SK-N-SH (cell line): ENCODE data around the gene AQP9. TPM values are rescaled to one million over a fixed set of nuclear protein-coding genes. Genes with fewer than 3 reads are reported as not detected.
A peak's percentile ranks its signal among the peaks of the same experiment; 100 is the strongest.
"Not testable (repeated sequence)": the region's sequence is repeated elsewhere in the genome, so short reads cannot be mapped to it uniquely, and the experiment has no call there.

Source experiments
- CTCF ChIA-PET: fragments of 300-600, 350-600 bp; formaldehyde crosslinking; extraction: SDS; loops from one replicate; lab custom pipeline; 2021; lab: Yijun Ruan, JAX
- POLR2A ChIA-PET: fragments of 350-600 bp; sonication (Branson Sonifier 250); formaldehyde crosslinking; extraction: SDS; loops from one replicate; lab custom pipeline; 2020; ENCODE audit warnings: antibody characterized with exemption, inconsistent platforms; lab: Yijun Ruan, JAX
- DNase-seq: peaks from one replicate; pipeline ENCODE4 v3.0.0; 2012
- H2AFZ ChIP-seq: fragments of 200-600 bp; sonication (generic); 2 replicates; pipeline ENCODE4 v1.8.1; 2016; ENCODE audit warnings: antibody characterized with exemption, mild to moderate bottlenecking, low read depth
- H3F3A ChIP-seq: fragments of 200-600 bp; sonication (generic); replicated peaks from 2 replicates; pipeline ENCODE3; 2016; ENCODE audit warnings: antibody characterized with exemption, mild to moderate bottlenecking; ENCODE audit not compliant: insufficient read depth
- H3K27ac ChIP-seq, 2 experiments: fragments of 200-500 bp in 1 of 2; fragments of 200-600 bp in 1 of 2; sonication (Bioruptor generic) in 1 of 2; sonication (generic), shearing (Covaris generic) in 1 of 2; 2 replicates each; pipeline versions ENCODE4 v1.5.1 to v1.6.1; 2014 to 2016; ENCODE audit warnings: low read depth in 2 of 2, inconsistent platforms in 1 of 2, low read length in 1 of 2, mild to moderate bottlenecking in 1 of 2, mixed read lengths in 1 of 2
- H3K27me3 ChIP-seq: fragments of 200-600 bp; sonication (generic), shearing (Covaris generic); 2 replicates; pipeline ENCODE4 v1.6.1; 2016; ENCODE audit warnings: mixed run types; ENCODE audit not compliant: insufficient read depth
- H3K36me3 ChIP-seq, 2 experiments: fragments of 200-500 bp in 1 of 2; fragments of 200-600 bp in 1 of 2; sonication (Bioruptor generic) in 1 of 2; sonication (generic) in 1 of 2; replicated peaks in 1 of 2; 2 replicates each; pipeline versions ENCODE3 to v1.5.1; 2014 to 2016; ENCODE audit warnings: low read length in 1 of 2, mild to moderate bottlenecking in 1 of 2; ENCODE audit not compliant: insufficient read depth in 2 of 2, control insufficient read depth in 1 of 2
- H3K4me1 ChIP-seq, 2 experiments: fragments of 200-500 bp in 1 of 2; fragments of 200-600 bp in 1 of 2; sonication (Bioruptor generic) in 1 of 2; sonication (generic), shearing (Covaris generic) in 1 of 2; 2 replicates each; pipeline versions ENCODE4 v1.5.1 to v1.6.1; 2014 to 2016; ENCODE audit warnings: low read depth in 1 of 2, low read length in 1 of 2, mixed run types in 1 of 2; ENCODE audit not compliant: insufficient read depth in 2 of 2, control insufficient read depth in 1 of 2
- H3K4me2 ChIP-seq: fragments of 200-600 bp; sonication (generic), shearing (Covaris generic); 2 replicates; pipeline ENCODE4 v1.6.1; 2017; ENCODE audit warnings: mixed run types
- H3K4me3 ChIP-seq, 2 experiments: fragments of 200-500 bp in 1 of 2; fragments of 200-600 bp in 1 of 2; sonication (Bioruptor generic) in 1 of 2; sonication (generic), shearing (Covaris generic) in 1 of 2; 2 replicates each; pipeline versions ENCODE4 v1.5.1 to v1.8.1; 2014 to 2016; ENCODE audit warnings: low read depth in 2 of 2, inconsistent platforms in 1 of 2, low read length in 1 of 2, mild to moderate bottlenecking in 1 of 2, mixed read lengths in 1 of 2, moderate library complexity in 1 of 2
- H3K79me2 ChIP-seq: fragments of 200-600 bp; sonication (generic); 2 replicates; pipeline ENCODE4 v1.8.1; 2017; ENCODE audit warnings: mild to moderate bottlenecking; ENCODE audit not compliant: insufficient read depth
- H3K9ac ChIP-seq: fragments of 200-600 bp; sonication (generic); 2 replicates; pipeline ENCODE4 v1.6.1; 2017; ENCODE audit warnings: mixed run types
- H3K9me2 ChIP-seq: fragments of 200-600 bp; sonication (generic); 2 replicates; pipeline ENCODE4 v1.6.1; 2017; ENCODE audit warnings: mixed run types
- H3K9me3 ChIP-seq: fragments of 200-600 bp; sonication (generic); 2 replicates; pipeline ENCODE4 v1.6.1; 2017; ENCODE audit warnings: mixed run types, mild to moderate bottlenecking, moderate library complexity
- H4K20me1 ChIP-seq: fragments of 200-600 bp; sonication (generic); 2 replicates; pipeline ENCODE4 v1.6.1; 2017; ENCODE audit warnings: mild to moderate bottlenecking, mixed run types; ENCODE audit not compliant: insufficient read depth
- EP300 ChIP-seq, 2 experiments: IDR thresholded peaks; 2 replicates each; pipeline versions ENCODE4 v1.4.0 to v1.6.1; 2012; ENCODE audit warnings: borderline replicate concordance in 1 of 2, low read depth in 1 of 2, low read length in 1 of 2
- GABPA ChIP-seq: IDR thresholded peaks from 2 replicates; pipeline ENCODE4 v1.4.0; 2012; ENCODE audit warnings: low read depth, mild to moderate bottlenecking
- JUND ChIP-seq: IDR thresholded peaks from 2 replicates; pipeline ENCODE4 v1.4.0; 2012
- RCOR1 ChIP-seq: fragments of 150-350 bp; IDR thresholded peaks from 2 replicates; pipeline ENCODE4 v1.6.1; 2017; ENCODE audit warnings: antibody characterized with exemption, low read length
- WGBS: methylation state at CpG from one replicate; pipeline ENCODE4 v1.1.6; 2017; ENCODE audit warnings: low lambda C conversion rate; 5-methylcytosine and 5-hydroxymethylcytosine counted together
- polyA plus RNA-seq, 3 experiments: library from polyadenylated mRNA; depleted of rRNA; stranded (reverse); fragments of >200 nt; gene quantifications; 2 replicates each; pipeline ENCODE4 v1.2.3, GENCODE V29; 2012
- TF ChIP-seq, protein P1 (sequence below): IDR thresholded peaks from 2 replicates; pipeline ENCODE4 v1.4.0; 2012; ENCODE audit warnings: low read depth, borderline replicate concordance
- TF ChIP-seq, protein P2 (sequence below): IDR thresholded peaks from 2 replicates; pipeline ENCODE4 v1.6.1; 2012; ENCODE audit warnings: mild to moderate bottlenecking, low read depth, low read length, moderate library complexity
- TF ChIP-seq, protein P3 (sequence below): IDR thresholded peaks from 2 replicates; pipeline ENCODE4 v1.4.0; 2012; ENCODE audit warnings: low read depth
- TF ChIP-seq, protein P4 (sequence below): fragments of 150-350 bp; IDR thresholded peaks from 2 replicates; pipeline ENCODE4 v1.6.1; 2017; ENCODE audit warnings: antibody characterized with exemption, low read length, low read depth, borderline replicate concordance

AQP9 gene
- polyA plus RNA-seq, 1 of the 3 experiments (the other 2 are of a cell fraction): not detected

DNA sequence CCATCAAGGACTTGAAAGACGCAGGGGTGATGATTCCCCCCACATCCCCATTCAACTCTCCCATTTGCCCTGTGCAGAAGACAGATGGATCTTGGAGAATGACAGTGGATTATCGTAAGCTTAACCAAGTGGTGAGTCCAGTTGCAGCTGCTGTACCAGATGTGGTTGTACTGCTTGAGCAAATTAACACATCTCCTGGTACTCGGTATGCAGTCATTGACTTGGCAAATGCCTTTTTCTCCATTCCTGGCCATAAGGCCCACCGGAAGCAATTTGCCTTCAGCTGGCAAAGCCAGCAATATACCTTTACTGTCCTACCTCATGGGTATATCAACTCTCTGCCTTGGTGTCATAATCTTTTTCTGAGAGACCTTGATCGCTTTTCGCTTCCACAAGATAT is 70.0 kb downstream of the AQP9 start:
- H3K9ac ChIP-seq, H3K27ac ChIP-seq, H3K79me2 ChIP-seq, DNase-seq, H3K9me2 ChIP-seq, CTCF ChIA-PET, H2AFZ ChIP-seq, H3K4me1 ChIP-seq, H3K27me3 ChIP-seq, H3K36me3 ChIP-seq, H3K4me3 ChIP-seq, H3K4me2 ChIP-seq, H4K20me1 ChIP-seq, H3F3A ChIP-seq, POLR2A ChIA-PET, H3K9me3 ChIP-seq: not testable (repeated sequence)
- 96% methylated on average over 6 of the region's 6 CpGs for WGBS

DNA sequence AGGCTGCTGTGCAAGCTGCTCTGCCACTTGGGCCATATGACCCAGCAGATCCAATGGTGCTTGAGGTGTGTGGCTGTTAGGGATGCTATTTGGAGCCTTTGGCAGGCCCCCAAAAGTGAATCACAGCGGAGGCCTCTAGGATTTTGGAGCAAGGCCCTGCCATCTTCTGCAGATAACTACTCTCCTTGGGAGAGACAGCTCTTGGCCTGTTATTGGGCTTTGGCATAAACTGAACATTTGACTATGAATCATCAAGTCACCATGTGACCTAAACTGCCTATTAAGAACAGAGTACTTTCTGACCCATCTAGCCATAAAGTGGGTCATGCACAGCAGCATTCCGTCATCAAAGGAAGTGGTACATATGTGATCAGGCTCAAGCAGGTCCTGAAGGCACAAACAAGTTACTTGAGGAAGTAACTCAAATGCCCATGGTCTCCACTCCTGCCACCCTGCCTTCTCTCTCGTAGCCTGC is 70.9 kb downstream of the AQP9 start:
- H2AFZ ChIP-seq, H3K4me2 ChIP-seq, H3F3A ChIP-seq, H3K27me3 ChIP-seq, H3K36me3 ChIP-seq, H3K79me2 ChIP-seq, POLR2A ChIA-PET, DNase-seq, H3K4me1 ChIP-seq: not testable (repeated sequence)
- WGBS: 100% methylated on average over 2 of the region's 3 CpGs
- TF ChIP-seq, protein P1, sequence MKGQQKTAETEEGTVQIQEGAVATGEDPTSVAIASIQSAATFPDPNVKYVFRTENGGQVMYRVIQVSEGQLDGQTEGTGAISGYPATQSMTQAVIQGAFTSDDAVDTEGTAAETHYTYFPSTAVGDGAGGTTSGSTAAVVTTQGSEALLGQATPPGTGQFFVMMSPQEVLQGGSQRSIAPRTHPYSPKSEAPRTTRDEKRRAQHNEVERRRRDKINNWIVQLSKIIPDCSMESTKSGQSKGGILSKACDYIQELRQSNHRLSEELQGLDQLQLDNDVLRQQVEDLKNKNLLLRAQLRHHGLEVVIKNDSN: peak; percentile 57; the same call in 1 of the 2 replicates
- TF ChIP-seq, all 33 proteins: peak for 1; not testable (repeated sequence) for 32
- H3K9me2 ChIP-seq, H4K20me1 ChIP-seq, CTCF ChIA-PET, H3K9ac ChIP-seq, H3K27ac ChIP-seq, H3K9me3 ChIP-seq, H3K4me3 ChIP-seq: not testable (repeated sequence)

DNA sequence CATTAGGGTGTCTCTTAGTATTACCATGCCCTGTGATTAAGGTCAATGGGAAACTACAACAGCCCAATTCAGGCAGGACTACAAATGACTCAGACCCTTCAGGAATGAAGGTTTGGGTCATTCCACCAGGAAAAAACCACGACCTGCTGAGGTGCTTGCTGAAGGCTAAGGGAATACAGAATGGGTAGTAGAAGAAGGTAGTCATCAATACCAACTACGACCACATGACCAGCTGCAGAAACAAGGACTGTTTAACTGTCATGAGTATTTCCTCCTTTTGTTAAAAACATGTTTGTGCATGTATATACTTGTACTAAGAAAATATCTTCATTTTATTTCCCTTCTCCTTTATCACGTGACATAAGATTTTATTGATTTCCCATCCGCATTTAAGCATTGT is 71.8 kb downstream of the AQP9 start:
- POLR2A ChIA-PET, H3K79me2 ChIP-seq, DNase-seq, H3K9me3 ChIP-seq, H4K20me1 ChIP-seq, H3F3A ChIP-seq, H3K9ac ChIP-seq, H3K9me2 ChIP-seq, H3K4me1 ChIP-seq, H3K27me3 ChIP-seq, H3K4me3 ChIP-seq, H3K4me2 ChIP-seq, H3K27ac ChIP-seq, H3K36me3 ChIP-seq, H2AFZ ChIP-seq: not testable (repeated sequence)
- CTCF ChIA-PET: interaction anchor here (1.1 kb wide), 1 partner anchor 17 kb away, joined by 3 read pairs; no protein-coding TSS in a partner anchor
- WGBS: 71% methylated on average over 4 of the region's 4 CpGs

DNA sequence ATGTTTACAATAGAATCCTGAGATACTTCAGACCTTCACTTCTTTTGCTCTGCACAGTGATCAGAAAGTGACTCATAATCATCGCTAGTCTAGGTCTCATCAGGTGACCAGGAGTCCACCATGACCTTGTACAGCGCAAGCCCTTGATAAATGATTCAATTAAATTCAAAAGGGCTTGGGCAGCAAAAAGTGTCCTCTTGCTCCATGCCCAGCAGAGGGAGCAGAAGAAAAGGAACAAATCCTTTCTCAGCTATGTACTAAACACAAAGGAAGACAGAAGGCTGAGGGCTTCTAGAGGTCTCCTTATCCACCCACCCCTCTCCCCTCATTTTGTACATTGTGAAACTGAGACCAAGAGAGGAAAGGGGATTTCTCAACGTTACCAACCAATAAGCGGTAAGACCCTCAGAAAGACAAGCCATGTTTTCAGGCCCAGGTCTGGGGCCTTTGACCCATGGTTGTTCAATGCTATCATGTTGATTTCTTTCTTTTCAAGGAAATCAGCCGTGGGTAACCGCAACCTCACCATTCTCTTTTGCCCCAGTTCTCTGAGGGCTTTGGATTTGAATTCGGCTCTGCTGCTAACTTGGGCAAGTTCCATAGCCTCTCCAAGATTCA is 74.8 kb downstream of the AQP9 start:
- ChIA-PET CTCF (interaction anchor here (1.1 to 1.7 kb wide), 3 partner anchors 8 to 142 kb away, joined by 3 to 8 read pairs (median 4); no protein-coding TSS in a partner anchor), POLR2A (no interaction called here)
- no peak overlapping the region for H3K4me2 ChIP-seq
- no peaks in the 10 kb centered on the region for H3K36me3 ChIP-seq
- H3K27me3 ChIP-seq: no peaks in the 10 kb centered on the region
- H3K9me2 ChIP-seq: no peaks in the 10 kb centered on the region
- no peak overlapping the region for H2AFZ ChIP-seq
- no peak overlapping the region for H3K9ac ChIP-seq
- no peak overlapping the region for H3K27ac ChIP-seq
- no peaks in the 10 kb centered on the region for H3K79me2 ChIP-seq
- DNase-seq: no peak
- H4K20me1 ChIP-seq: no peaks in the 10 kb centered on the region
- H3F3A ChIP-seq: no peaks in the 10 kb centered on the region
- no peaks in the 10 kb centered on the region for H3K9me3 ChIP-seq
- H3K4me1 ChIP-seq: no peaks in the 10 kb centered on the region
- 78% methylated on average over 7 of the region's 7 CpGs for WGBS
- H3K4me3 ChIP-seq: no peak overlapping the region
- TF ChIP-seq GABPA (no peak), EP300 (IDR thresholded peaks at IDR 0.05; ENCODE audit: borderline replicate concordance in 1 of 2, low read depth in 1 of 2, low read length in 1 of 2) (no peak), RCOR1 (no peak), JUND (no peak)
- TF ChIP-seq, protein P2, sequence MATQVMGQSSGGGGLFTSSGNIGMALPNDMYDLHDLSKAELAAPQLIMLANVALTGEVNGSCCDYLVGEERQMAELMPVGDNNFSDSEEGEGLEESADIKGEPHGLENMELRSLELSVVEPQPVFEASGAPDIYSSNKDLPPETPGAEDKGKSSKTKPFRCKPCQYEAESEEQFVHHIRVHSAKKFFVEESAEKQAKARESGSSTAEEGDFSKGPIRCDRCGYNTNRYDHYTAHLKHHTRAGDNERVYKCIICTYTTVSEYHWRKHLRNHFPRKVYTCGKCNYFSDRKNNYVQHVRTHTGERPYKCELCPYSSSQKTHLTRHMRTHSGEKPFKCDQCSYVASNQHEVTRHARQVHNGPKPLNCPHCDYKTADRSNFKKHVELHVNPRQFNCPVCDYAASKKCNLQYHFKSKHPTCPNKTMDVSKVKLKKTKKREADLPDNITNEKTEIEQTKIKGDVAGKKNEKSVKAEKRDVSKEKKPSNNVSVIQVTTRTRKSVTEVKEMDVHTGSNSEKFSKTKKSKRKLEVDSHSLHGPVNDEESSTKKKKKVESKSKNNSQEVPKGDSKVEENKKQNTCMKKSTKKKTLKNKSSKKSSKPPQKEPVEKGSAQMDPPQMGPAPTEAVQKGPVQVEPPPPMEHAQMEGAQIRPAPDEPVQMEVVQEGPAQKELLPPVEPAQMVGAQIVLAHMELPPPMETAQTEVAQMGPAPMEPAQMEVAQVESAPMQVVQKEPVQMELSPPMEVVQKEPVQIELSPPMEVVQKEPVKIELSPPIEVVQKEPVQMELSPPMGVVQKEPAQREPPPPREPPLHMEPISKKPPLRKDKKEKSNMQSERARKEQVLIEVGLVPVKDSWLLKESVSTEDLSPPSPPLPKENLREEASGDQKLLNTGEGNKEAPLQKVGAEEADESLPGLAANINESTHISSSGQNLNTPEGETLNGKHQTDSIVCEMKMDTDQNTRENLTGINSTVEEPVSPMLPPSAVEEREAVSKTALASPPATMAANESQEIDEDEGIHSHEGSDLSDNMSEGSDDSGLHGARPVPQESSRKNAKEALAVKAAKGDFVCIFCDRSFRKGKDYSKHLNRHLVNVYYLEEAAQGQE: no peak
- TF ChIP-seq, protein P3, sequence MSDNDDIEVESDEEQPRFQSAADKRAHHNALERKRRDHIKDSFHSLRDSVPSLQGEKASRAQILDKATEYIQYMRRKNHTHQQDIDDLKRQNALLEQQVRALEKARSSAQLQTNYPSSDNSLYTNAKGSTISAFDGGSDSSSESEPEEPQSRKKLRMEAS: no peak
- TF ChIP-seq, protein P4, sequence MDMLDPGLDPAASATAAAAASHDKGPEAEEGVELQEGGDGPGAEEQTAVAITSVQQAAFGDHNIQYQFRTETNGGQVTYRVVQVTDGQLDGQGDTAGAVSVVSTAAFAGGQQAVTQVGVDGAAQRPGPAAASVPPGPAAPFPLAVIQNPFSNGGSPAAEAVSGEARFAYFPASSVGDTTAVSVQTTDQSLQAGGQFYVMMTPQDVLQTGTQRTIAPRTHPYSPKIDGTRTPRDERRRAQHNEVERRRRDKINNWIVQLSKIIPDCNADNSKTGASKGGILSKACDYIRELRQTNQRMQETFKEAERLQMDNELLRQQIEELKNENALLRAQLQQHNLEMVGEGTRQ: no peak
- TF ChIP-seq, protein P1: no peak
